Mammary epithelial cell (primary cell): ENCODE results near the gene NUDC.

Experiments
- EZH2 ChIP-seq: IDR thresholded peaks from 2 replicates; pipeline ENCODE4 v1.6.1; 2012; ENCODE audit warnings: low read length, inconsistent platforms, borderline replicate concordance
- TF ChIP-seq, protein P1 (sequence below), 2 donors: IDR thresholded peaks in 1 of 2; conservative IDR thresholded peaks in 1 of 2; 2 replicates each; pipeline ENCODE4 v1.5.1; 2011 to 2012; ENCODE audit warnings: inconsistent platforms in 2 of 2, low read length in 2 of 2, mild to moderate bottlenecking in 2 of 2, control low read depth in 1 of 2, low read depth in 1 of 2; ENCODE audit not compliant: insufficient read depth in 1 of 2; ENCODE audit errors: extremely low read depth in 1 of 2

DNA sequence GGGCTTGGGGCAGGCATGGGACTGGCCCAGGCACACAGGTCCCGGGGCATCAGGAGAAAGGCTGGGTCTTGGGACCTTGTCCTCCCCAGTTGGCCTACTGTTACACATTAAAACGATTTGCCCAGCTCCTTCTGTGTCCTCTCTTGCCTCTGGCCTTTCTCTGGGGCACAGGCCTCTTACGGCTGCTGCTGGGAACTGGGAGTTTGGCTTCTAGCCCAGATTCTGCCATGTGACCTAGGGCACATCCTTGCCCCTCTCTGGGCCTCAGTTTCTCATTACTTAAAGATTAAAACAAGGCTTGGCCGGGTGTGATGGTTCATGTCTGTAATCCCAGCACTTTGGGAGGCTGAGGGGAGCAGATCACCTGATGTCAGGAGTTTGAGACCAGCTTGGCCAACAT is 24.7 kb downstream of the NUDC start:
- TF ChIP-seq, protein P1, sequence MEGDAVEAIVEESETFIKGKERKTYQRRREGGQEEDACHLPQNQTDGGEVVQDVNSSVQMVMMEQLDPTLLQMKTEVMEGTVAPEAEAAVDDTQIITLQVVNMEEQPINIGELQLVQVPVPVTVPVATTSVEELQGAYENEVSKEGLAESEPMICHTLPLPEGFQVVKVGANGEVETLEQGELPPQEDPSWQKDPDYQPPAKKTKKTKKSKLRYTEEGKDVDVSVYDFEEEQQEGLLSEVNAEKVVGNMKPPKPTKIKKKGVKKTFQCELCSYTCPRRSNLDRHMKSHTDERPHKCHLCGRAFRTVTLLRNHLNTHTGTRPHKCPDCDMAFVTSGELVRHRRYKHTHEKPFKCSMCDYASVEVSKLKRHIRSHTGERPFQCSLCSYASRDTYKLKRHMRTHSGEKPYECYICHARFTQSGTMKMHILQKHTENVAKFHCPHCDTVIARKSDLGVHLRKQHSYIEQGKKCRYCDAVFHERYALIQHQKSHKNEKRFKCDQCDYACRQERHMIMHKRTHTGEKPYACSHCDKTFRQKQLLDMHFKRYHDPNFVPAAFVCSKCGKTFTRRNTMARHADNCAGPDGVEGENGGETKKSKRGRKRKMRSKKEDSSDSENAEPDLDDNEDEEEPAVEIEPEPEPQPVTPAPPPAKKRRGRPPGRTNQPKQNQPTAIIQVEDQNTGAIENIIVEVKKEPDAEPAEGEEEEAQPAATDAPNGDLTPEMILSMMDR (conservative IDR thresholded peaks at IDR 0.05 in 1 of 2, IDR thresholded peaks at IDR 0.05 in 1 of 2; ENCODE audit: extremely low read depth in 1 of 2, insufficient read depth in 1 of 2, low read depth in 1 of 2, low read length in 2 of 2) = no peak
- TF ChIP-seq EZH2 = no peak
